Hippocampal formation (tissue), 2 donors: ENCODE results near the gene PIGQ.
"Not testable (repeated sequence)": the region's sequence is repeated elsewhere in the genome, so short reads cannot be mapped to it uniquely, and the experiment has no call there.

ENCODE experiments used
- DNase-seq, 2 donors: peaks; one replicate each; lab custom pipeline; 2025; lab: John Stamatoyannopoulos, UW

The PIGQ gene

GRCh38 chr16:586047-586644, 16.4 kb downstream of the PIGQ start:
- DNase-seq, result no peak

DNA sequence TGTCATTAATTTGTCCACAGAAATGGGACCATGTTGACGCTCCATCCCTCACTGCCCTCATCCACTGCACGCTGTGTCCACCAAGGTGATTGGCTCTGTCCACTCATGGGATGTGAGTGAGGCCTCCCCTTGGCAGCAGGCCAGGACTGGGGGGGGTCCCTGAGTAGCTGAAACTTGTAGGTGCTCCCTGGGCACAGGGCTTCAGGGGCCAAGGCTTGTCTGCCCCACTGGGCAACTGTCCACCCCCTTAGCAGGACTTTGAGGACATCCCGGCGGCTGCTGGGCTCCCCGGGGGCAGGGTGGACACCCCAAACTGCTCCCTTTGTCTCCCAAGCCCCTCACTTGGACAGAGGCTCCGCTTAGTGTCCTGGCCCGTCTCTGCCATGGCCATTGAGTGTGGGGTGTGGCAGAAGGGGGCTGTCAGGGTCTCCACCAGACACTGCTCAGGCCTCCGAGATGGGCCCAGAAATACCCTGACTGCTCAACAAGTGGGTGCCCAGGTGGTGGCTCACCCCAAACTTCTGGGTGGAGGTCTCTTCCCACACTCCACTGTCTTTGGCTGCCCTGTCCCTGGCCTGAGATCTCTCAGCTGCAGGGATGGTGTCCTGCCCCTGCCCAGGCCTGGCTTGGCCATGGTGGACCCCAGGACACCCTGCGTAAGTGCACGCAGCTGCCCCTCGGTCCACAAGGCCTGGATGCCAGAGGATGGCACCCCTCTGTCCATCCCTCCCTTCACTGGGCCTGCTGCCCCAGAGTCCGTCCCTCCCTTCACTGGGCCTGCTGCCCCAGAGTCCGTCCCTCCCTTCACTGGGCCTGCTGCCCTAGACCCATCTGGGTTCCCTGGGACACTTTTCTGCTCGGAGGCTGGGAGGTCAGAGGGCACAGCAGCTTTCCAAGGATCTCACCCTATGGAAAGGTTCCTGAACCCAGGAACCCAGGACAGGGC, 17.1 kb downstream of the PIGQ start:
- no peak for DNase-seq

DNA sequence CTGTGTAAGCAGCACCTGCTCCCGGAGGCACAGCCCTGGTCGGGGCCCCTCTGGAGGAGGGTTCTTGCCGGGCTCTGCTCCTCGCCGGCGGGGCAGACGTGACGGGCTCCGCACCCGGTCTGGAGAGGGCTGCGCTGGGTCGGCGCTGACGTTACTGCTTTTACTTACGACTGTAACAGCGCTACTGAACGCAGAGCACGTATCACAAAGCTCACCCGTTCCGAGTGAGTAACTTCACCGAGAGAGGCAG, 18.8 kb downstream of the PIGQ start:
- no peak for DNase-seq

GRCh38 chr16:588889-589657, 19.3 kb downstream of the PIGQ start:
- DNase-seq, result peak; percentile 95 to 98

- DNase-seq, result peak; percentile 96 to 99
Measured at GRCh38 chr16:589658-590187, 20.0 kb downstream of the PIGQ start, which contains the start of gene RAB40C. RAB40C (plus strand) TSS chr16:590066; CDS start chr16:590292, 226 bp downstream.

DNA sequence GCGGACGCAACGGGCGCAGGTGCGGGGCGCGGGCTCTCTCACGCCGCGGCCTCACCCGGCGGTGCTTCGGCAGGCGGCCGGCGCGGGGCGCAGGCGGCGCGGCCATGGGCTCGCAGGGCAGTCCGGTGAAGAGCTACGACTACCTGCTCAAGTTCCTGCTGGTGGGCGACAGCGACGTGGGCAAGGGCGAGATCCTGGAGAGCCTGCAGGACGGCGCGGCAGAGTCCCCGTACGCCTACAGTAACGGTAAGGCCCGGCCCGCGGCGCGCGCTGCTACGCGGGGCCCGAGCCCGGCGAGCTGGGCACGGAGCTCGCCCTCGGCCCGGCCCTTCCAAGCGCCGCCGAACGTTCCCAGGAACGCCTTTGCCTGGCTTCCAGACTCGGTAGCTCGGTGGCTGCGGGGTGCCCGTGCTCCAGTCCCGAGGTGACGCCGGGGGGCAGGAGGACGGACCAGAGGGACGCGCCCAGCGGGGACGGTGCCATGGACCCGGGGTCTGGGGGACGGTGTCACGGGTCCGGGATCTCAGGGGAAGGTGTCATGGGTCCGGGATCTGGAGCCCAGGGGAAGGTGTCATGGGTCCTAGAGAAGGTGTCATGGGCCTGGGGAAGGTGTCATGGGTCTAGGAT, 20.5 kb downstream of the PIGQ start:
- no peak for DNase-seq

DNA sequence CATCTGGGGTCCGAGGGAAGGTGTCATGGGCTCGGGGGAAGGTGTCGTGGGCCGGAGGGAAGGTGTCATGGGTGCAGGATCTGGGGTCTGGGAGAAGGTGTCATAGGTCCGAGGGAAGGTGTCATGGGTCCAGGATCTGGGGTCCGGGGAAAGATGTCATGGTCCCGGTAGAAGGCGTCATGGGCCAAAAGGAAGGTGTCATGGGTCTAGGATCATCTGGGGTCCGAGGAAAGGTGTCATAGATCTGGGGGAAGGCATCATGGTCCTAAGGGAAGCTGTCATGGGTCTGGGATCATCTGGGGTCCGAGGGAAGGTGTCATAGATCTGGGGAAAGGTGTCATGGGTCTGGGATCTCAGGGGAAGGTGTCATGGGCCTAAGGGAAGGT, 21.0 kb downstream of the PIGQ start:
- no peak for DNase-seq

DNA sequence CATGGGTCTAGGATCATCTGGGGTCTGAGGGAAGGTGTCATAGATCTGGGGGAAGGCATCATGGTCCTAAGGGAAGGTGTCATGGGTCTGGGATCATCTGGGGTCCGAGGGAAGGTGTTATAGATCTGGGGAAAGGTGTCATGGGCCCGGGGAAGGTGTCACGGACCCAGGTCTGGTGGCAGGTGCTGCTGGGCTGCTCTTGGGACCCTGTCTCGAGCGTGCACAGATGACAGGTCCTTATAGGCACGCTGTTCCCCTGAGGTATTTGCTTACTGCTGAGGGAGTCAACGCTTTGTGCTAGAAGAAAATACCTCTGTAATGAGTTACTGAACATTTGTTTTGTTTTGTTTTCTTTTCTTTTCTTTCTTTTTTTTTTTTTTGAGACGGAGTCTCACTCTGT, 21.5 kb downstream of the PIGQ start:
- no peak for DNase-seq

DNA sequence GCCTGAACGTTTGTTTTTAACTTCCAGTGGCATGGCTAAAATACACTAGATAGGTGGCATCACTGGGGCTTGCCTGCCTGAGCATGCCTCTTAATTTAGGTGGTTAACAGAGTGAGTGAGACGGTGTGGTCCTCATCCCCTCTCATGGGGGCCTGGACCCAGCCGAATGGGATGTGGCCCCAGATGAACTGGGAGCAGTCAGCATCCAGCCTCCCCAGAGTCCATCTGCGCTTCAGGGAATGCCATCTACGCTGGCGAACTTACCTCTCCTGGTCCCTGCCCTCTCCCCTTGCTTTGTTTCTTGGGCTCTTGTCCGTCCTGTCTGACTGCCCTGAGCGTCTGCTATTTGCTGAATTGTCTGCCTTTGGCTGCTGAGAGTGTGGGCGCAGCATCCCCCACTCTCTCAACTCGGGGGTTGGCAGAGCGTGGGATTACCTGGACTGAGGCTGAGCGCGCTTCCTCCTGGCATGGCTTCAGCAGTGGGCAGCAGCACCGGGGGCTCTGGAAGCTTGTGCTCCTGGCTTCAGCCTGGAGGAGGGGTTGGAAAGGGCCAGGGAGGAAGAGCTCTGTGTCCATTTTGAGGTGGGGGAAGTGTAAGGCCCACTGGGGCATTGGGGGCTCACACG, 22.2 kb downstream of the PIGQ start:
- no peak for DNase-seq

DNA sequence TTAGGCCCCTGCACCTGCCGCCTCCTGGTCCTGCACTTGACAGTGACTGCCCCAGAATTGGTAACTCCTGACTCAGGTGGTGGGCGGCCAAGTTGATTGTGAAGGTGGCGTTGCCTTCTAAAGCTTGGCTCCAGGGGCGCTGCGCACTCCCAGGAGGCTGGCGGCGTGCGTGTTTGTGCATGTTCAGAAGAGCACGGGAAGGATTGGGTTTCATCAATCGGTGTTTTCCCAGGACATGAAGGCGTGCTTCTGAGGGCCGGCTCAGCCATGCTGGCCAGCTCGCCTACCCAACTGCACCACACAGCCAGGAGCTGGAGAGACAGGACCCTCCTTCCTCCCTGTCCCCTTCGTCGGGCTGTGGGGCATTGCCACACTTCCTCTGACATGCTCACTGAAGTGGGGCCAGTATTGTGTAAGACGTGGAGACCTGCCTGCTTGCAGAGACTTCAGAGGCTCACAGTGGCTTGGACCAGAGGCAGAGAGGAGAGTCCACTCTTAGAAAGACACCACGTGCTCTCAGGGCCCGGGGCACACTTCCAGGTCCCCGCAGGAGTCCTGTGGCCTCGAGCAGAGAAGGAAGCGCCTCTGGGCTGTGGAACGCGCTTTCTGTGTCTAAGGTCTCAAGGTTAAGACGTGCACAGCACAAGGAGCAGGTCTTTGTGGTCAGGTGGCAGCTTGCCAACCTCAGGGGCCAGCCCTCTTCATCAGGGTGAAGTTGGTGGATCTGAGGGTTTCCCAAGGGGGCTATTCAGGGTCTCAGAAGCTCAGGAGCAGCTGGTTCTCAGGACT, 22.9 kb downstream of the PIGQ start:
- DNase-seq, result peak; percentile 27 to 45

DNA sequence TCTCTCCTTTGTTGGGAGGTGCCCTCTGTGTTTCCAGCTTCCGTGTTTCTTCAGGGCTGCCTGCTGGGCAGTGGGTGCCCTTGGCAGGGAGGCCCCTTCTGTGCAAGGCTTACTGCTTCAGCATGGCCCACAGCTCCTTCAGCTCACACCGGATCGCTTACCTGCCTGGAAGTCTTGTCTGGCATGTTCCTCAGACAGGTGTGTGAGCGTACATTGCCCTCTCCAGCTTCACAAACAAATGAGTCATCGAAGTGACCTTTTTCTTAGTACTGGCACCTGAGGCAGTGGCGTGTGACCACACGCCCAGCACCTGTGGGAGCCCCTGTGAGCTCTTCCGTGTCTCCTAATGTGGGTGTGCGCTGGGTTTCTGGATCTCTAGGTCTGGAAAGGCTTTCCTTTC, 23.6 kb downstream of the PIGQ start:
- no peak for DNase-seq

DNA sequence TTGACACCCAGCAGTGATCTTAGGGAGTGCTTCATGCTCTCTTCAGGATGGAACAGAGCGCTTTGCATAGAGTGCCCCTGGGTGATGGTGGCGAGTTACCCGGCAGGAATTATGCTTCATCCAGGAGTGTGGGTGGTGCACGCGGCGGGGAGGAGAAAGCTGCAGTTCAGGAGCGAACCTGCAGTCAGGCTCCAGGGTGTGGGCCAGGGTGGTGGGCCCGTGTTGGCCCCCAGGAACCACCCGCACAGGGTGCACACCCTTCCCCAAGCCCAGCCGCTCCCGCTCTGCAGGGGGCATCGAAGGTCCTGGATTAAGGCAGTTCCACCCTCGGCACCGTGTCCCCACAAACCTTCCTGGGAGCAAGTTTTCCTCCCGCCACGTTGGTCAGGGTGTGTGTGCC, 24.0 kb downstream of the PIGQ start:
- no peak for DNase-seq

DNA sequence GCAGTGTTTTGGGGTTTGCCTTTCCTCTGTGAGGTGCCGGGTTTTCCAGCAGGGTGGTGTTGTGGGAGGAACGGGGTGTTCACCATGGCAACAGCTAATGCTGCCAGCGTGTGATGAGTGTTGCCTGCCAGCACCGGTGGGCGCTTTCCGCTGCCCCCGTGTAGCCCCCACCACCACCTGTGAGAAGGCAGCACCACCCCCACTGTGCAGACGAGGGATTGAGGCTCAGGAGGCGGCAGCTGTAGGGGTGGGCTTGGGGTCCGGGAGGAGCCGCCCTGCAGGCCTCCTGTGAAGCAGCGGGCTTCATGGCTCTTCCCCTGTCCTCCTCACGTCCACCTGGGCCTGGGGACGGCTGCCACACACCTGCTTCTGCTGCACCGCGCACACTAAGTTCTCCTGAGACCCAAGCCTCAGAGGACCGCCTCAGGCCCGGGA, 25.3 kb downstream of the PIGQ start:
- no peak for DNase-seq

DNA sequence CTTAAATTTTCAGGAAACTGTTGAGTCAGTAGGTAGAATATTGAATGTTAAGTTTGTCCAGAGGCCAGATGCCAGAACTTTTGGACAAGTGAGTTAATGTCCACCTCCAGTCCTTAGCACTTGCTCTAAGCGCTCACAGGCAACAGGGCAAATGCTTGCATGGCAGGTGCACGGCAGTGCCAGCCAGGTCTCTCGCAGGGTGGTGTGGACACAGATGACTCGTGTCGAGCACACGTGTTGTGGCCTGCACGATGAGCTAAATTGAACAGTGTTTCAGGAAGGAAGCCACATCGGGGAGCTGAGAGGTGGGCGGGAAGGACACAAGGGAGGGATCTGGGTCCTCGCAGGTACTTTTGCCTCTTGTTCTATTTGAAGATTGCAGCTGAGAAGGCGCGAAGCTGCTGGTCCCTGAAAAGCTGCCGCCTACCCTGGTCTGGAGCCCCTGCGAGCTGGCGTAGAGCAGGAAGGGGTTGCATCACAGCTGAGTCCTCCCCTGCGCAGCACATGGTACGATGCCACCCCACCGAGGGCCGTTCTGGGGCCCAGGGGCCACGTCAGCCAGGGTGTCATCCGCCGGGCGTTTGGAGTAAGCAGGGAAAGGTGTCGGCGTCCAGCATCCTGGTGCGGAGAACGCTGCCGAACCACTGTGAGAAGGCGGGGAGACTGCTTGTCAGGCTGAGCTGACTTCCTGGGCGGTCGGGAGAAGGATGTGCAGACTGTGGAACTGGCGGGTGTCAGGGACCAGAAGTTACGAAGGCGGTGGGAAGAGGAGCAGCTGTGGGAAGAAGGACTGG, 26.4 kb downstream of the PIGQ start:
- DNase-seq, result peak in 1 of 2 donors; percentile 12

GRCh38 chr16:596736-597060, 26.9 kb downstream of the PIGQ start:
- DNase-seq, result no peak

DNA sequence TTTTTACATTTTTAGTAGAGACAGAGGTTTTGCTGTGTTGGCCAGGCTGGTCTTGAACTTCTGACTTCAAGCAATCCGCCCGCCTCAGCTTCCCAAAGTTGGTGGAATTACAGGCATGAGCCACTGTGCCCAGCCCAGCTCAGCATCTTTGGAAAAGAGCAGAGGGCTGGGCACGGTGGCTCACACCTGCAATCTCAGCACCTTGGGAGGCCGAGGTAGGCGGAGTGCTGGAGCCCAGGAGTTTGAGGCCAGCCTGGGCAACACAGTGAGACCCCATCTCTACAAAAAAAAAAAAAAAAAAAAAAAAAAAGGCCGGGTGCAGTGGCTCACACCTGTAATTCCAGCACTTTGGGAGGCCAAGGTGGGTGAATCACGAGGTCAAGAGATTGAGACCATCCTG, 27.9 kb downstream of the PIGQ start:
- not testable (repeated sequence) for DNase-seq

GRCh38 chr16:598823-599739, 29.3 kb downstream of the PIGQ start:
- no peak for DNase-seq

DNA sequence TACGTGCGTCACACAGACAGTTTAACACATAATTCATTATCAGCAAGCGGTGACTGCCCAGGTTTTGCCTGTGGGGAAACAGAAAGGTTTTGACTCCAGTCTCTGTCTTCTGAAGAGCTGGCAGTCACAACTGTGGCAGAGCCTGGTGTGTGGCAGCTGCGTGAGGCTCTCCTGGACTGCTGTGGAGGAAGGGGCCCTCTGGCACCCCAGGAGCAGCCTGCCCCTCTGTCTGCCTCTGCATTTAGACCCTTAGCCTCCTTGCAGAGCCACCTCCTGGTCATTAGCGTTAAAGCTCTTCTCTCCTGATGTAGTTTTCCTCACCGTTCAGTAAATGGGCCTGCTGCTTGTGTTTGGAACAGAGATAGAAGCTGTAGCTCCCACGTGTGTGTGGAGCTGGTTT, 31.0 kb downstream of the PIGQ start:
- peak in 1 of 2 donors; percentile 19 for DNase-seq

- DNase-seq, result no peak
Measured at GRCh38 chr16:603933-604332, 34.2 kb downstream of the PIGQ start.
